GM12864 (cell line): ENCODE results near the gene CFAP61.

Experiments used
- DNase-seq: peaks from one replicate; pipeline ENCODE4 v3.0.0-alpha.2; 2011; ENCODE audit warnings: low read depth
- H3K4me3 ChIP-seq: 2 replicates; pipeline ENCODE4 v1.5.1; 2011; ENCODE audit warnings: mild to moderate bottlenecking, low read depth, low read length, control low read depth
- TF ChIP-seq, protein P1 (sequence below): IDR thresholded peaks from 2 replicates; pipeline ENCODE4 v1.5.1; 2011; ENCODE audit warnings: low read depth, mild to moderate bottlenecking, moderate library complexity, low read length, control low read depth, inconsistent platforms; ENCODE audit errors: missing control alignments

The CFAP61 gene

GRCh38 chr20:20226554-20226953 is 174.2 kb downstream of the CFAP61 start:
- TF ChIP-seq, protein P1, sequence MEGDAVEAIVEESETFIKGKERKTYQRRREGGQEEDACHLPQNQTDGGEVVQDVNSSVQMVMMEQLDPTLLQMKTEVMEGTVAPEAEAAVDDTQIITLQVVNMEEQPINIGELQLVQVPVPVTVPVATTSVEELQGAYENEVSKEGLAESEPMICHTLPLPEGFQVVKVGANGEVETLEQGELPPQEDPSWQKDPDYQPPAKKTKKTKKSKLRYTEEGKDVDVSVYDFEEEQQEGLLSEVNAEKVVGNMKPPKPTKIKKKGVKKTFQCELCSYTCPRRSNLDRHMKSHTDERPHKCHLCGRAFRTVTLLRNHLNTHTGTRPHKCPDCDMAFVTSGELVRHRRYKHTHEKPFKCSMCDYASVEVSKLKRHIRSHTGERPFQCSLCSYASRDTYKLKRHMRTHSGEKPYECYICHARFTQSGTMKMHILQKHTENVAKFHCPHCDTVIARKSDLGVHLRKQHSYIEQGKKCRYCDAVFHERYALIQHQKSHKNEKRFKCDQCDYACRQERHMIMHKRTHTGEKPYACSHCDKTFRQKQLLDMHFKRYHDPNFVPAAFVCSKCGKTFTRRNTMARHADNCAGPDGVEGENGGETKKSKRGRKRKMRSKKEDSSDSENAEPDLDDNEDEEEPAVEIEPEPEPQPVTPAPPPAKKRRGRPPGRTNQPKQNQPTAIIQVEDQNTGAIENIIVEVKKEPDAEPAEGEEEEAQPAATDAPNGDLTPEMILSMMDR: no peak
- DNase-seq: no peak
- no peak overlapping the region for H3K4me3 ChIP-seq

DNA sequence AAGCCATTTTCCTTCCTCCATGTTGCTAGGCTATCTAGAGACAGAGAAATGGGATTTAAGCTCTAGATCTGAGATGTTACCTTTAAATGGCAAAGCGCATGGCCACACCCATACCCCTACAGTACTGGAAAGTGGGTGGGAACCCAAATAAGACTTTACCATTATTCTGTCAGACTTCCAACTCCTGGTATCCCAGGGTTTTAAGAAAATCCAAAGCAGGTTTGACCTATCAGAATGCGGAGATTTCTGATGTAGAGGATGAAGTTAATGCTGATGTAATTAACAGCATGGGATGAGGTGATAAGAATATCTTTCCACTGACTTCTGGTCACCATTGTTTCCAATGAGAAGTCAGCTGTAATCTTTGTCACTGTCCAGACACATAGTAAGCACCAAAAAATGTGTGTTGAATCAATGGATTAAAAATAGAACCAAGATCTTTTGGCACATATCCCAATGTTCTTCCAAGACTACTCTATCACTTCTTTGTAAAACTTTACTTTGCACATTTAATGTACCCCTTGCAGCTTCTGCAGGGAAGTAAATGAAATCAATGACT is 174.8 kb downstream of the CFAP61 start:
- TF ChIP-seq, protein P1: no peak
- H3K4me3 ChIP-seq: no peak overlapping the region
- DNase-seq: no peak

DNA sequence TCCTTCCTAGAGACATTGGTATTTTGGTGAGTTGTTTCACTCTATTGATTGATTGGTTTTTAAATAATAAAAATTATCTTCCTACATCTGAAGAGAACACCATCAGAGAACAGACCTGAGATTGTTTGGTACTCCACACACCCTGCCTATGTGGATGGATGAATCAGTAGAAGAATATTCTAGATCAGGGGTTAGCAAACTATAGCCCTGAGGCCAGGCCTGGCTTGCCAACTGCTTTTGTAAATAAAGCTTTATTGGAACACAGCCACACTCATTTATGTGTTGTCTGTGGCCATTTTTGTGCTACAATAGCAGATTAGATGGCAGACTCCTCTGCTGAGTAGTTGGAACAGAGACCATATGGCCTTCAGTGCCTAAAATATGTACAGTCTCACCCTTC is 176.0 kb downstream of the CFAP61 start:
- TF ChIP-seq, protein P1: no peak
- no peak for DNase-seq
- H3K4me3 ChIP-seq: no peak overlapping the region

DNA sequence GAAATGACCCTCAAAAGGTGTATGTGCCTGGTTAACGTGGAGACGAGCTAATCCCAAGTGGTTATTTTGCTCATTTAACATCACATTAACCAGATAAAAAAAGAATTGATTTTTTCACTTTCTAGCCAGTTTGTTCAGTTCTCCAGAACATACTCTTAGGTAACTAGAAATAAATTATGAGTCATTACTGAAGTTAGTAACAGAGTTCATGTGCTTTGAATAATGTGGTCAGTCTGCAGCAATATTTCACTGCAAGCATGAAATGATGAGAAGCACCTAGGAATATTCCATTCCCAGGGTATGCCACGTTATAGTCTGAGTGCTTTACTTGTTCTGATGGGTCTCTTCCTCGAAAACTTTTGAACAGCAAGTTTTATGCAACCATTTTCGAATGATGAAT is 177.3 kb downstream of the CFAP61 start:
- DNase-seq: no peak

DNA sequence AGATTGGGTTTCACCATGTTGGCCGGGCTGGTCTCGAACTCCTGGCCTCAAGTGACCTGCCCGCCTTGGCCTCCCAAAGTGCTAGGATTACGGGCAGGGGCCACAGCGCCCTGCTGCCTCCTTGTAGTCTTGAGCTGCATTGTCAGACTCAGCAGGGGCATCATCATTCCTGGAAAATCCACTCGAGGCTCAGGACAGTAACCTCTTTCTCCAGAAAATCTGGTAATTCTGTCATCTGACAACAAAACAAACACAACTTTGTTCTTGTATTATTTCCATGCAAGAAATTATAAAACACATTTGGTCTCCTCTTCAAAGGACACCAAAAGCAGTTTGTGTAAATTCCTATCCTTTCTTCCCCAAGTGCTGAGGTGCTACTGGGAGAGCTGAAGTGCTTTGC is 178.4 kb downstream of the CFAP61 start:
- TF ChIP-seq, protein P1: no peak
- DNase-seq: no peak

More for the DNA sequence above, 177.3 kb downstream of the CFAP61 start:
- H3K4me3 ChIP-seq: no peak overlapping the region
- TF ChIP-seq, protein P1: no peak

GRCh38 chr20:20231528-20232298 is 179.4 kb downstream of the CFAP61 start:
- TF ChIP-seq, protein P1: no peak
- no peak overlapping the region for H3K4me3 ChIP-seq
- no peak for DNase-seq

More for the DNA sequence above, 178.4 kb downstream of the CFAP61 start:
- H3K4me3 ChIP-seq: no peak overlapping the region

DNA sequence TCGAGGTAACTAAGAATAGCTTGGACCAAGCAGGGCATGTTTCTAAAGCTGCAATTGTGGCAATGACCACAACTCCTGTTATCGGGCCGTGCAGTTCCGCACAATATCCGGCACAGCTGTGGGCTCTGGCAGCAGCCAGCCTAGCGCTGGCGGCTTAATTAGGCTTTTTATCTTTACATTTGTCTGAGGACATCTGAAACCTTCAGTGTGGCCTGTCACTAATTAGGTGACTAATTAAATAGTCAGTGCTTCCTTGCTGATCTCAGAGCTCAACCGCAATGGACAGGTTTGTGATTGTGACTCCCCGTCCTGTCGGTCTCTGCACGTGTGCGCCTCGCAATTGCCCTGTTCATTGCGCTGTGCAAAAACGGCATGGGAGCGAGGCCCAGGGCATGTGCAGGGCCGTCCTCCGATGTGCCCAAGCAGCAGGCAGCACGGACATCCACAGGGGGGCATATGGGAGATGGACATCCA is 180.7 kb downstream of the CFAP61 start:
- no peak overlapping the region for H3K4me3 ChIP-seq
- no peak for DNase-seq
- TF ChIP-seq, protein P1: no peak
